HepG2 (cell line): ENCODE measurements around the gene KCNIP4. TPM values are rescaled to one million over a fixed set of nuclear protein-coding genes. Genes with fewer than 3 reads are reported as not detected.

ENCODE experiments used
- ATAC-seq: fragments of 200-7000 bp; cut with Tn5 transposase; 3 replicates; pipeline ENCODE4 v1.9.1; 2020; ENCODE audit warnings: mild to moderate bottlenecking, moderate library complexity
- BruUV-seq: library from RNA; stranded (reverse); fragments of 400-500 nt; replicated peaks from 2 replicates; lab custom pipeline; 2021; lab: Mats Ljungman, UMichigan
- CTCF ChIA-PET: fragments of 300-600 bp; formaldehyde crosslinking; extraction: SDS; loops from one replicate; lab custom pipeline; 2021; ENCODE audit warnings: low total read pairs, inconsistent platforms, low intra/inter-chr PET ratio; lab: Yijun Ruan, JAX
- POLR2A ChIA-PET: fragments of 350-600 bp; sonication (Branson Sonifier 250); formaldehyde crosslinking; loops from one replicate; lab custom pipeline; 2020; ENCODE audit warnings: antibody characterized with exemption, inconsistent platforms; lab: Yijun Ruan, JAX
- DNase-seq: peaks from one replicate; pipeline ENCODE4 v3.0.0-alpha.2; 2015; ENCODE audit warnings: low spot score
- FAIRE-seq: peaks from 3 replicates; lab custom pipeline; 2011; peaks lifted over from hg19 to GRCh38; lab: Jason Lieb, UNC
- H2AFZ ChIP-seq: one replicate; pipeline ENCODE4 v1.6.1; 2011; ENCODE audit warnings: low read length, inconsistent platforms
- H3K27ac ChIP-seq: fragments of 300-600 bp; 3 replicates; pipeline ENCODE4 v1.8.0; 2011; ENCODE audit warnings: mixed run types, mild to moderate bottlenecking, mixed read lengths, low read length, inconsistent platforms; ENCODE audit not compliant: insufficient read depth; ENCODE audit errors: extremely low read length
- H3K27me3 ChIP-seq, 2 experiments: fragments of 200-600 bp in 1 of 2; 2 replicates in 1 of 2; 3 replicates in 1 of 2; pipeline versions ENCODE4 v1.6.0 to v1.8.0; 2011; ENCODE audit warnings: low read length in 2 of 2, mild to moderate bottlenecking in 2 of 2, moderate library complexity in 2 of 2, inconsistent platforms in 1 of 2; ENCODE audit not compliant: insufficient read depth in 2 of 2, control insufficient read depth in 1 of 2
- H3K36me3 ChIP-seq, 2 experiments: fragments of 200-600 bp in 1 of 2; replicated peaks in 1 of 2; 2 replicates in 1 of 2; 3 replicates in 1 of 2; pipeline versions ENCODE4 v1.5.1 to v1.8.0; 2011; ENCODE audit warnings: low read length in 2 of 2, inconsistent platforms in 1 of 2; ENCODE audit not compliant: insufficient read depth in 2 of 2, control insufficient read depth in 1 of 2
- H3K4me1 ChIP-seq: 2 replicates; pipeline ENCODE4 v1.5.1; 2012; ENCODE audit warnings: low read length, inconsistent platforms; ENCODE audit not compliant: insufficient read depth
- H3K4me2 ChIP-seq: 2 replicates; pipeline ENCODE4 v1.6.0; 2011; ENCODE audit warnings: low read depth, low read length, inconsistent platforms
- H3K4me3 ChIP-seq, 3 experiments: fragments of 200-600 bp in 1 of 3; sonication (generic), shearing (Covaris generic) in 1 of 3; replicated peaks in 1 of 3; 2 replicates each; pipeline ENCODE4 v1.5.1; 2011 to 2016; ENCODE audit warnings: low read length in 3 of 3, inconsistent platforms in 2 of 3, low read depth in 2 of 3, mild to moderate bottlenecking in 2 of 3, control low read depth in 1 of 3, mixed read lengths in 1 of 3; ENCODE audit not compliant: insufficient read depth in 1 of 3
- H3K79me2 ChIP-seq: one replicate; pipeline ENCODE4 v1.6.1; 2011; ENCODE audit warnings: low read length, inconsistent platforms; ENCODE audit not compliant: insufficient read depth
- H3K9ac ChIP-seq: 2 replicates; pipeline ENCODE4 v1.6.0; 2011; ENCODE audit warnings: mild to moderate bottlenecking, low read depth, low read length, inconsistent platforms; ENCODE audit not compliant: insufficient read depth
- H3K9me3 ChIP-seq: 2 replicates; pipeline ENCODE4 v1.5.1; 2012; ENCODE audit warnings: mild to moderate bottlenecking, low read length
- H4K20me1 ChIP-seq: 2 replicates; pipeline ENCODE4 v1.6.0; 2011; ENCODE audit warnings: inconsistent platforms, mild to moderate bottlenecking, low read length, moderate library complexity; ENCODE audit not compliant: insufficient read depth
- FOXA1 ChIP-seq, 2 experiments: fragments of 450-650 bp in 1 of 2; sonication (generic) in 1 of 2; formaldehyde crosslinking in 1 of 2; IDR thresholded peaks; 2 replicates each; pipeline versions ENCODE4 v1.4.0 to v1.6.1; 2016 to 2020; ENCODE audit warnings: missing genetic modification reagents in 1 of 2
- FOXC1 ChIP-seq: sonication (generic); formaldehyde crosslinking; IDR thresholded peaks from 2 replicates; pipeline ENCODE4 v1.8.0; 2022; ENCODE audit warnings: mild to moderate bottlenecking, missing genetic modification reagents, borderline replicate concordance
- GLI4 ChIP-seq: sonication (generic); formaldehyde crosslinking; IDR thresholded peaks from 2 replicates; pipeline ENCODE4 v1.5.1; 2020; ENCODE audit warnings: missing genetic modification reagents, mild to moderate bottlenecking, moderate library complexity, borderline replicate concordance
- HNRNPH1 ChIP-seq: fragments of 200-400 bp; formaldehyde crosslinking; optimal IDR thresholded peaks from 2 replicates; pipeline ENCODE3; 2017; ENCODE audit warnings: mild to moderate bottlenecking, low read depth, low read length
- HNRNPL ChIP-seq: fragments of 200-400 bp; formaldehyde crosslinking; IDR thresholded peaks from 2 replicates; pipeline ENCODE4 v1.6.1; 2017; ENCODE audit warnings: mild to moderate bottlenecking, low read depth, low read length
- MBD4 ChIP-seq: IDR thresholded peaks from 2 replicates; pipeline ENCODE4 v1.6.1; 2012; ENCODE audit warnings: low read length, inconsistent platforms, borderline replicate concordance
- PRMT3 ChIP-seq: sonication (generic); formaldehyde crosslinking; IDR thresholded peaks from 2 replicates; pipeline ENCODE4 v1.8.1; 2022; ENCODE audit warnings: low read depth, mild to moderate bottlenecking, moderate library complexity, missing genetic modification reagents, borderline replicate concordance
- RBM39 ChIP-seq: fragments of 200-400 bp; formaldehyde crosslinking; IDR thresholded peaks from one replicate; pipeline ENCODE4 v1.6.1; 2018; ENCODE audit warnings: antibody characterized with exemption, mild to moderate bottlenecking, low read depth, low read length; ENCODE audit not compliant: poor library complexity, severe bottlenecking
- RFXAP ChIP-seq: sonication (generic); formaldehyde crosslinking; IDR thresholded peaks from 2 replicates; pipeline ENCODE4 v1.4.0; 2020; ENCODE audit warnings: missing genetic modification reagents, borderline replicate concordance
- THYN1 ChIP-seq: sonication (generic); formaldehyde crosslinking; IDR thresholded peaks from 2 replicates; pipeline ENCODE4 v1.8.1; 2023; ENCODE audit warnings: low read depth, mild to moderate bottlenecking, moderate library complexity, missing genetic modification reagents, borderline replicate concordance
- WIZ ChIP-seq: sonication (generic); formaldehyde crosslinking; IDR thresholded peaks from 2 replicates; pipeline ENCODE4 v1.5.1; 2020; ENCODE audit warnings: mild to moderate bottlenecking, missing genetic modification reagents
- ZBTB8A ChIP-seq: sonication (generic); formaldehyde crosslinking; IDR thresholded peaks from 2 replicates; pipeline ENCODE4 v1.4.0; 2020; ENCODE audit warnings: mild to moderate bottlenecking, low read depth, missing genetic modification reagents, borderline replicate concordance
- ZFP37 ChIP-seq: sonication (generic); formaldehyde crosslinking; IDR thresholded peaks from 2 replicates; pipeline ENCODE4 v1.4.0; 2020; ENCODE audit warnings: missing genetic modification reagents, borderline replicate concordance
- ZFYVE20 ChIP-seq: sonication (generic); formaldehyde crosslinking; IDR thresholded peaks from 2 replicates; pipeline ENCODE4 v1.8.0; 2023; ENCODE audit warnings: low read depth, mild to moderate bottlenecking, moderate library complexity, missing genetic modification reagents, borderline replicate concordance
- ZNF501 ChIP-seq: sonication (generic); formaldehyde crosslinking; IDR thresholded peaks from 2 replicates; pipeline ENCODE4 v1.5.1; 2020; ENCODE audit warnings: mild to moderate bottlenecking, moderate library complexity, missing genetic modification reagents
- ZNF510 ChIP-seq: sonication (generic); formaldehyde crosslinking; IDR thresholded peaks from 2 replicates; pipeline ENCODE4 v1.4.0; 2020; ENCODE audit warnings: low read depth, mild to moderate bottlenecking, missing genetic modification reagents
- ZNF550 ChIP-seq: sonication (generic); formaldehyde crosslinking; IDR thresholded peaks from 2 replicates; pipeline ENCODE4 v1.4.0; 2020; ENCODE audit warnings: mild to moderate bottlenecking, missing genetic modification reagents, borderline replicate concordance
- ZNF563 ChIP-seq: sonication (generic); formaldehyde crosslinking; IDR thresholded peaks from 2 replicates; pipeline ENCODE4 v1.8.0; 2022; ENCODE audit warnings: mild to moderate bottlenecking, moderate library complexity, missing genetic modification reagents
- ZNF761 ChIP-seq: sonication (generic); formaldehyde crosslinking; conservative IDR thresholded peaks from 2 replicates; pipeline ENCODE4 v1.4.0; 2020; ENCODE audit warnings: mild to moderate bottlenecking, missing genetic modification reagents
- WGBS: methylation state at CpG from one replicate; pipeline ENCODE4 v1.1.6; 2017; ENCODE audit warnings: low lambda C conversion rate; 5-methylcytosine and 5-hydroxymethylcytosine counted together
- in situ Hi-C: cut with HindIII; loops from 2 replicates; pipeline ENCODE4 v1.10.0; 2017; ENCODE audit warnings: low pct_unique_long_range_greater_than_20kb; ENCODE audit not compliant: extremely low pct_ligation_motif_present
- intact Hi-C: fragments of 100-400 bp; cut with micrococcal nuclease; formaldehyde crosslinking; loops from one replicate; pipeline ENCODE4 v1.10.0; 2022; ENCODE audit not compliant: unreplicated experiment
- polyA plus RNA-seq, 8 experiments: library from polyadenylated mRNA; depleted of rRNA in 3 of 8; stranded (reverse) in 7 of 8; unstranded in 1 of 8; fragments of >200 nt; fragmentation: Illumina TruSeq in 4 of 8; extraction: Trizol in 4 of 8; gene quantifications; 2 replicates each; pipeline versions ENCODE4 v1.2.1 to v1.2.3, GENCODE V29; 2011 to 2016; ENCODE audit warnings: low read depth in 4 of 8, missing spikeins in 1 of 8, mixed read lengths in 1 of 8; ENCODE audit not compliant: insufficient read depth in 1 of 8
- total RNA-seq, 5 experiments: library from RNA; depleted of rRNA; stranded (reverse); fragments of >200 nt; fragmentation: Illumina TruSeq; extraction: Trizol; gene quantifications; 2 replicates each; pipeline ENCODE4 v1.2.3, GENCODE V29; 2016; ENCODE audit warnings: low read depth in 1 of 5
- TF ChIP-seq, protein P1 (sequence below): sonication (generic); formaldehyde crosslinking; IDR thresholded peaks from 2 replicates; pipeline ENCODE4 v1.5.0; 2020; ENCODE audit warnings: mild to moderate bottlenecking, missing genetic modification reagents

The KCNIP4 gene
- total and polyA plus RNA-seq, 2 of the 13 experiments (the other 11 are each of a cell fraction or from before 2014, with no cell fraction given), result 0.09 TPM; not detected in 1

DNA sequence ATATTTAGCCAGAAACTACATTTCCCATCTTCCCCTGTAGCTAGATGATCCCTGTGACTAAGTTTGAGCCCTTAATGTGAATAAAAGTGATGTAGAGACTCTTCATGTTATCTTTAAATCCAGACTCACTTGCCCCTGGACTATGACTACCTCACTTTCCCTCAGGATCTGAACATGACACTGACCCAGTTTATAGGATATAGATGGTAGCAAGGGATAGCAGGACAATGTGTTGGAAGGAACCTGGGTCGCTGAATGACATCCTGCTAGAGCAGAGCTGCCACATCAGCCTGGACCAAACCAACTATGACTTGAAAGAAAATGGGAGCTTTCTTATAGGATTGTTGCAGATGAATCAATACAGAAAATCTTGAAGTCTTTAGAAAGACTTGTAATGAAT is 1110.1 kb downstream of the KCNIP4 start:
- FAIRE-seq (no peak), ATAC-seq (no peak), DNase-seq (no peak)
- intact Hi-C loops (no loop called here), in situ Hi-C loops (no loop called here)
- Histone ChIP-seq H3K27me3 (no peaks in the 10 kb centered on the region), H3K9ac (no peak overlapping the region), H3K79me2 (no peaks in the 10 kb centered on the region), H3K36me3 (no peaks in the 10 kb centered on the region), H3K4me3 (no peak overlapping the region), H3K4me2 (no peak overlapping the region), H2AFZ (no peak overlapping the region), H3K9me3 (peaks cover 22% of the 10 kb centered on the region), H3K27ac (no peak overlapping the region), H3K4me1 (no peaks in the 10 kb centered on the region), H4K20me1 (no peaks in the 10 kb centered on the region)
- TF ChIP-seq RFXAP (CRISPR knock-in tag), result no peak
- no peak for TF ChIP-seq ZNF563 (CRISPR knock-in tag)
- no peak for TF ChIP-seq MBD4
- no peak for TF ChIP-seq ZNF501
- no peak for TF ChIP-seq FOXC1
- TF ChIP-seq THYN1 (CRISPR knock-in tag), result no peak
- no peak for TF ChIP-seq ZBTB8A (CRISPR knock-in tag)
- no peak for TF ChIP-seq ZNF510
- TF ChIP-seq PRMT3 (CRISPR knock-in tag), result no peak
- TF ChIP-seq HNRNPH1, result no peak
- no peak for TF ChIP-seq ZNF761 (CRISPR knock-in tag)
- TF ChIP-seq GLI4, result no peak
- TF ChIP-seq FOXA1 (IDR thresholded peaks at IDR 0.05), result no peak
- TF ChIP-seq FOXA1 (CRISPR knock-in tag; IDR thresholded peaks at IDR 0.05), result no peak
- no peak for TF ChIP-seq WIZ (CRISPR knock-in tag)
- TF ChIP-seq RBM39, result no peak
- TF ChIP-seq, protein P1, sequence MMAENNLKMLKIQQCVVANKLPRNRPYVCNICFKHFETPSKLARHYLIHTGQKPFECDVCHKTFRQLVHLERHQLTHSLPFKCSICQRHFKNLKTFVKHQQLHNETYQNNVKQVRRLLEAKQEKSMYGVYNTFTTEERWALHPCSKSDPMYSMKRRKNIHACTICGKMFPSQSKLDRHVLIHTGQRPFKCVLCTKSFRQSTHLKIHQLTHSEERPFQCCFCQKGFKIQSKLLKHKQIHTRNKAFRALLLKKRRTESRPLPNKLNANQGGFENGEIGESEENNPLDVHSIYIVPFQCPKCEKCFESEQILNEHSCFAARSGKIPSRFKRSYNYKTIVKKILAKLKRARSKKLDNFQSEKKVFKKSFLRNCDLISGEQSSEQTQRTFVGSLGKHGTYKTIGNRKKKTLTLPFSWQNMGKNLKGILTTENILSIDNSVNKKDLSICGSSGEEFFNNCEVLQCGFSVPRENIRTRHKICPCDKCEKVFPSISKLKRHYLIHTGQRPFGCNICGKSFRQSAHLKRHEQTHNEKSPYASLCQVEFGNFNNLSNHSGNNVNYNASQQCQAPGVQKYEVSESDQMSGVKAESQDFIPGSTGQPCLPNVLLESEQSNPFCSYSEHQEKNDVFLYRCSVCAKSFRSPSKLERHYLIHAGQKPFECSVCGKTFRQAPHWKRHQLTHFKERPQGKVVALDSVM, result no peak
- TF ChIP-seq ZFYVE20 (CRISPR knock-in tag), result no peak
- no peak for TF ChIP-seq ZNF550 (CRISPR knock-in tag)
- TF ChIP-seq HNRNPL, result no peak
- TF ChIP-seq ZFP37 (CRISPR knock-in tag), result no peak
- BruUV-seq, result no TSS peak
- POLR2A ChIA-PET, result no interaction called here
- WGBS, result 0% methylated on average over 1 of the region's 1 CpG
- CTCF ChIA-PET, result no interaction called here
